ENCODE results near the gene ASIC4.

The ASIC4 gene

DNA sequence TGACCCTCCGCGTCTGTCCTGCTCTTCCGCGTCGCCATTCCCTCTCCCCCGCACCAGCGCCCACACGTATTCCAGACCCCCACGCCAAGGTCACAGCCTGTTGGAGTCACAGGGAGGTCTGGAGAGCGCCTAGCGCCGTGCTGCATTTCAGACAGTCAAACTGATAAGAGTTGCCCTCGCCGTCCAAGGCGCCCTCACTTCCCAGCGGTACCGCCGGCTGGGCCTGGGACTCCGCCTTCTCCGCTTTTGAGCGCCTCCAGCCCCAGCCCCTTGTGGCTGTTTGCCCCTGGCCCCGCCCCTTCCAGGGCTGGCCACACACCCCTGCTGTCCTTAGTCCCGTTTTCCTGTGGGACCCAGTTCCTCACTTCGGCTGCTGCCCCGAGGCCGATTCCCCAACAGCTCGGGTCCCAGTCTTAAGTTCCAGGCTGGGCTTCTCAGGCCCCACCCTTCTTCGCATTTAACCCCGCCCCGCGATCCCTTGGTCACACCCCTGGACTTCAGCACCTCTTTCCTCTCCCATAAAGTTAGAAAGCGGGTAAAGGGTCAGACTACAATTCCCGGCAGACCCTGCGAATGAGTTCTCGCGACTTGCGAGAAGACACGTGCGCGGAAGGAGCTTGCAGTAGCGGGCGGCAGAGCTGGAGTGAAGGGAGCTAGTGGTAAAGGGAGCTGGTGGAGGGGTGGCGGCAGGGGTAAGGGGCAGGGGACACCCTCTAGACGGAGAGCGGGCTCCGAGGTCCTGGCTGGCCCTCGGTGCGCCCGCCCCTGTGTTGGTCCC lies 15.8 kb upstream of the ASIC4 start, which contains the start of gene GMPPA:
TSS of gene GMPPA (plus strand) at position 612 of the 778 bp plus-strand sequence. CDS start 1,085 bp downstream, outside the sequence.
- DNase-seq: peak; percentile 86

GRCh38 chr2:219499058-219499307 lies 15.3 kb upstream of the ASIC4 start:
- DNase-seq: no peak

DNA sequence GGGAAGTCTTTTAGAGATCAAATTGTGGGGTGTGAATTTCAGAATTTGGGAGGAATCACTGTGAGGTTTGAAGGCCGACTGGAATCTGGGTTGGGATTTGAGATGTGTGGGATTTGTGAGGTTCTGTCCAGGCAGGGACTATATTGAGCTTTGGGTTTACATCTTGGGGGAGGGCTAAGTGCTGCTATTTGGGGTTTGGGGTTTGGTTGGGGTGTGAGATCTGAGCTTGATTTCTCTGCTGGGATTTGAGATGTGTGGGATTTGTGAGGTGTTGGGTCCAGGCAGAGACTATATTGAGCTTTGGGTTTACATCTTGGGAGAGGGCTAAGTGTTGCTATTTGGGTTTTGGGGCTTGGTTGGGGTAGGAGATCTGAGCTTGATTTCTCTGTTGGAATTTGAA lies 14.7 kb upstream of the ASIC4 start:
- DNase-seq: no peak

GRCh38 chr2:219500135-219500534 lies 14.1 kb upstream of the ASIC4 start:
- no peak for DNase-seq

GRCh38 chr2:219501849-219502248 lies 12.4 kb upstream of the ASIC4 start:
- no peak for DNase-seq

GRCh38 chr2:219502618-219503017 lies 11.7 kb upstream of the ASIC4 start:
- DNase-seq: no peak

- DNase-seq: no peak
Measured at GRCh38 chr2:219505585-219505984, 8.7 kb upstream of the ASIC4 start.

DNA sequence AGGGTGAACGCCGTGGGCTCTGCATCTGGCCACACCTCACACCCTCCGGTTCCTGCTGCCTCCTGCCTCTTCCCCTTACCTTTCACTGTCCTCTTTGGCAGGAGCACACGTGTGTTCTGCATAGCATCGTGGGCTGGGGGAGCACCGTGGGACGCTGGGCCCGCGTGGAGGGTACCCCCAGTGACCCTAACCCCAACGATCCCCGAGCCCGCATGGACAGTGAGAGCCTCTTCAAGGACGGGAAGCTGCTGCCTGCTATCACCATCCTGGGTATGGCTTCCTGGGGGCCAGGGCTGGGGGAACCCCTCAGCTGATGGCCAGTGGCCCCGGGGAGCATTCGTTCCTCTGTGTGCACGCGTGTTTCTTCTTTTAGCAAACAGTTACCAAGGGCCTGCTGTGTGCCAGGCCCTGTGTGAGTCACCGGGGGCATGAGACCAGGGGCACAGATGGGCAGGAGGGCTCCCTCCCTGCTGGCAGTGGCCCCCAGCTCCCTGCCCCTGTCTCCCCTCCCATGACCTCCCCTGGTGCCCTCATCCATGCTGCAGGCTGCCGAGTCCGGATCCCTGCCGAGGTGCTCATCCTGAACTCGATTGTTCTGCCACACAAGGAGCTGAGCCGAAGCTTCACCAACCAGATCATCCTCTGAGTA lies 8.0 kb upstream of the ASIC4 start:
- no peak for DNase-seq

DNA sequence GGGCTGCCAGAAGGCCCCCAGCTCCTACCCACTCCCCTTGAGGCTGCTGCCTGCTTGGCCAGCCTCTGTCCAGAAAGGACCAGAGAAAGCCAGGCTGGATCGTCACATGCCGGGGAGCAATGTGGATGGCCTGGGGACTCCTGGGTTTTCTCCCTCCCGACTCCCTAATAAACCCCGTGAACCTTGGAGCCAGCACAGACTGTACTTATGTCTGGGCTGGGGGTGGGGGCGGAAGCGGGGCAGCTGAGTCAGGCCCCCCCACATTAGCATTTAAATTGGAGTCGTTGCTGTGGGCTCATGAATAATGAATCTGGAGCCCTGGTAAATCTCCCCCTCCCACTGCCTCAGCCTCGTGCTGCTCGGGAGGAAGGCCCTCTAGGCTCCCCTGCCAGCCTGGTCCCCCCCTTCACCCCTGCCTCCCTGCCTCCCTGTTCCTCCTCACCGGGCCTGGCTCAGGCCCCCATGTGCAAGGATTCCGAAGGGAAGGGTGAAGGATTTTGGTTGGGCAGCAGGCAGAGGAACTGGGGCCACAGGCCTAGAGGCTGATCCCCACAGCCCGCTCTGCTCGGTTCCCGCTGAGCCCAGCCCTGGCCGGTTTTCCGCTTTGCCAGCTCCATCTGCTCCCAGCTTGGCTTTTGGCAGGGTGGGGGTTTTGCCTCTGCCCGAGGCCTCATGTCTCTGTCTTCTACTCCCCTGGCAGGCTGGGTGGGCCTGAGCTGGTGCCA lies 7.3 kb upstream of the ASIC4 start:
- no peak for DNase-seq

- DNase-seq: no peak
Measured at GRCh38 chr2:219507581-219508443, 6.5 kb upstream of the ASIC4 start.

DNA sequence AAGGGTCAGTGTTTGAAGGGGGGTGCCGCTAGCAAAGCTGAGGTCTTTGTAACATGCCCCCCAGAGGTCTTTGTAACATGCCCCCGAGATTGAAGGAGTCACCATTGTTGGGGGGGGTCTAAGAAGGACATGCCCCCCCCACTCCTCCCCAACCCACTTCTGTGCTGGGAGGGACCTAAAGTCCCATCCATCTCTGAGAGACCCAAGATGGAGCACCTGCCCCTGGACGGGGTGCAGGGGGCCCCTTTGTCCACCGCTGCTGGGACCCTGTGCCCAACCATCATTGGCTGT lies 5.9 kb upstream of the ASIC4 start:
- DNase-seq: no peak

- DNase-seq: peak; percentile 37
Measured at GRCh38 chr2:219508971-219509779, 5.1 kb upstream of the ASIC4 start.

GRCh38 chr2:219509780-219510511 lies 4.3 kb upstream of the ASIC4 start:
- peak; percentile 70 for DNase-seq

GRCh38 chr2:219510512-219511135 lies 3.7 kb upstream of the ASIC4 start:
- DNase-seq: no peak

GRCh38 chr2:219511547-219512325 lies 2.5 kb upstream of the ASIC4 start:
- DNase-seq: no peak

DNA sequence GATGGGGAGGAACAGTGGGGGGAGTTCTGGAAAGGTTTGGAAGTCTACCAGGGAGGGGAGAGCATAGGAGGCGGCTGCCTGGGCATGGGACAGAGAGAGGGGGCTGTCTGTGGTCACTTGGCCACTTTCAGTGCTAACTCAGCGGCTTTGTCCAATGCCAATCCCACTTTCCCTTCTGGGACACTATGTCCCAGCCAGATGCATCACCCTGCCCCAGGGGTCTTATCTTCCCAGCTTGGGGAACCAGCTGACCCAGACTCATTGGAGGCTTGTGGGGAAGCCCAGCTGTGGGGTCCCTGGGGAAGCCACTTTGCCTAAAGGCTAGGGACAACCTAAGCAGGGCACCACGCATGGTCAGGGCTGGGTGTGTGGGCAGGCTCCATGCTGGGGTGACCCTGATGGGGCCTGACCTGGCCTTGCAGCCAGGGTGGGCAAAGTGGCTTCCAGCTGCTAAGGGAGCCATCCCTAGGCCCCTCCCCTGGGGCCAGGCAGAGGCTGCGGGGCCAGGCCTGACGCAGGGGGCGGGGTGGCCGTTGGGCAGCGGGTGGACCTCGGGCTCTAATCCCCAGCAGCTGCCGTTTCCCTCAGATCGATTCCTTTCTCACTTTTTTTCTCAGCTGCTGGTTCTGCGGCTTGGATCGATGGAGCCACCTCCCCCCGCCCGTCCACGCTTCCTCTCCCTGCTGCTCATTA lies 1.6 kb upstream of the ASIC4 start:
- no peak for DNase-seq

DNA sequence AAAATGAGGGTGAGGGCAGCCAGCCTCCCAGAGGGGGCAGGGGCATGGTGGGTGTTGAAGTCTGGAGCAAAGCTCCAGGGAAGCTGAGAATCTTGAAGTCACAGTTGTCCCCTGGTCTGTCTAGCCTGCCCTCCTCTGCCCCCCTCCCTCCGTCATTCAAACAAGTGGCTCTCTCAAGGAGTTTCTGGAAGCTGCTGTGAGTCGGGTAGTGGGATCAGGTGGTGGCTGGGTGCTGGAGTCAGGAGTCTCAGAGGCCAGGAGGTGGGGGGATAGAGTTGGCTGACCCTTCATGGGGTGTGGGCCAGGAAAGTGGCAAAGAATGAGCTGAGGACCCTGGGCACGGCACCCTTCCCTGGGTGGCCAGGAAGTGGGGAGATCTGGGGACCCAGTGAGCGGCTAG lies 495 bp upstream of the ASIC4 start:
- no peak for DNase-seq

- no peak for DNase-seq
Measured at GRCh38 chr2:219514836-219515235, 554 bp downstream of the ASIC4 start.

Measured in right kidney (tissue), 1 donor.